Lung microvascular endothelial cell (primary cell): ENCODE results near the gene POLR1H. TPM values are rescaled to one million over a fixed set of nuclear protein-coding genes. Genes with fewer than 3 reads are reported as not detected.

Experiments
- DNase-seq, 2 donors: peaks; one replicate each; pipeline versions ENCODE4 v3.0.0 to v3.0.0-alpha.2; 2010; ENCODE audit warnings: low read depth in 2 of 2
- total RNA-seq: library from RNA; depleted of rRNA; stranded (reverse); fragments of >200 nt; gene quantifications from 2 replicates; pipeline ENCODE4 v1.2.1, GENCODE V29; 2014

The POLR1H gene
- total RNA-seq, 1 donor from 2014 or later, result 31.9 TPM

DNA sequence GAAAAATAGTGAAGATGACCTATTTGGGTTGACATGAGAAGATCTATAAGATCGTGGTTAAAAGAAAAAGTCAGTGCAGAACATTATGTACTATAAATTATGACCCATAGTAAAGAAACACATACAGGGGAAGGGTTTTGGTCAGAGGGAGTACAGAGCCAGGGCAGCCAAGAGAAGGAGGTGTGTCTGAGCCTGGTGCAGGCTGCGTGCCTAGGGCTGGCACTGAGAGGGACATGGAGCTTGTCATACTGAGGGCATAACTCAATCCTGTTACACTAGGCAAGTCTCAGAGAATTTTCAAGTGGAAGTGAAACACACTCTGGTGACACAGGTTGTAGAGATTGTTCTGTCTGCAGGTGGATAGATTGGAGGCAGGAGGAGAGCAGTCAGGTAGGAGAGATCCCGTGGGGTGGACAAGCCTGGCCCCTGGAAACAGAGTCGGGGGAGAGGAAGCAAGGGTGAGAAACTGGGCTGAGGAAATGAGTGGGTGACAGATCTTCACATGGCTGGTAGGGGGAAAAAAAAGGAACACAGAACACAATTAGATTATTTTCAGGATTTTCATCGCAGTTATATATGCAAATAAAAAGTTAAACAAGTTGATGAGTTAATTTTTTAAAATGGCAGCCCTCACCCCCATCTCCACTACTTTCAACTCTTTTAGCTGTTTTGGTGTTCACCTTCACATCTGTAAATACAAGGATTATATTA, 33.0 kb downstream of the POLR1H start:
- DNase-seq, result no peak

DNA sequence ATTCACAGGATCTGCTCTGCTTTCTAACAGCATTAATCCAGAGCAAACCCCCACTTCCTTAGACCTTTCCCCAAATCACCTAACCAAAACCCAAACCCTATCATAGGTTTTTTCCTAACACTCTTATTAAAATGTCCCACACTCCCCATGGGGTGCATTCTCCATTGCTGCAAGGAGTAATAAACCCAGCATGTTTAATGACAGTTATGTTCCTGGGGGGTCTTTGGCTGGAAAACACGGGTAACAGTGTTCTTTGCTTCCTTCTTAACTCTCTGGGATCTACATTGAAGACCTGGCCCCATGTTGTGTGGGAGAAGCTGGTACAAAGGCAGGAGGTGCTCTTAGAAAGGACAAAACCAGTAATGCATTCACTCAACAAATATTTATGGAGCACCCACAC, 35.8 kb downstream of the POLR1H start:
- no peak for DNase-seq

DNA sequence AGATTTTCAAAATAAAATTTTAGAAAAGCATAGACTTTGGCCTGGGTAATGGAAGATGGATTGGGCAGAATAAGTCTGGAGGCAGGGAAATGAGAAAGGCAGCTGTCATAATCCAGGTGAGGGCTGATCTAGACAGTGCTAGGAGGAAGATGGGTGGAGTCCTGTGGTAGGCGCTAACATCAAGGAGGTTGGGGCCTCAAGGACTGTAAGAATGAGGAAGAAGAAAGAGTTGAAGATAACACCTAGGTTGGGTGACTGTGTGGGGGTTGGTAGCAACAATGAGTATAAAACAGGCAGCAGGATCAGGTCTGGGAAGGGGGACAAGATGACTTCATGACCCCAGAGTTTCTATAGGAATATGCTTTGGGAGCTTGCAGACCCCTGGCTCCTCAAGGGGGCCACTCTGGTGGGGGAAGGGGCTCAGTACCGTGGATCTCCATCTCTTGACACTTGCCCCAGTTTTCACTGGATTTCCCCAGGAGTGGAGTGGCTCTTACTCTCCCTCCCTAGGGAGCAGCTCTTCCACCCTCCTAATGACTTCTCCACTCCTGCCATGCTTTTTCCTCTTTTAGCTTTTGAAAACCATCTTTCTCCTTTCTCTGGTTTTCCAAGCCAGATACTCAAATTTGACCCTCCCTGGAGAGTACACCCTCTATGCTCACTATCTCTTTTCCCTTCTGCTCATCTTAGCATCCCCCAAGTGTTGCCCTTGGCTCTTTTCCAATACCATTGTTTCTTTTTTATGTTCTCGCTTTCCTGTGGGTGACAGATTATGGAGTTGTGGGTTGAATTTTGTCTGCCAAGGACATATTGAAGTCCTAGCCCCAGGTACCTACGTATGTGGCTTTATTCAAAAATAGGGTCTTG, 37.1 kb downstream of the POLR1H start:
- no peak for DNase-seq

DNA sequence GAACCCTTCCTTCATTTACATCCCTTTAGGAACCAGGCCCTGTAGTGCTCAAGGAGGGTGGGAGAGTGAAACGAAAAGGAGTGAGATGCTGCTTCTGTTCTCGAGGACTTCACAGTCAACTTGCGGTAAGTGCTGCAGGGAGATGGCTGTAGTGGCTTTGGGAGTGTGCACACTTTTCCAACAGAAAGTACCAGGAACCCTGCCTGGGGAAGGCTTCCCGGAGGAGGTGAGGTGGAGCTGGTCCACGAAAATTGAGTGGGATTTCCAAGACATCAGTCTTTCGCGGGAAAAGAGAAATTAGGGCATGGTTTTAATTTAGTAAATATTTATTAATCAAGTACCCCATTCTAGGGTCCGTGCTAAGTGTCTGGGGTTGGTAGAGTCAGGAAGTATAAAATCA, 39.1 kb downstream of the POLR1H start:
- no peak for DNase-seq

DNA sequence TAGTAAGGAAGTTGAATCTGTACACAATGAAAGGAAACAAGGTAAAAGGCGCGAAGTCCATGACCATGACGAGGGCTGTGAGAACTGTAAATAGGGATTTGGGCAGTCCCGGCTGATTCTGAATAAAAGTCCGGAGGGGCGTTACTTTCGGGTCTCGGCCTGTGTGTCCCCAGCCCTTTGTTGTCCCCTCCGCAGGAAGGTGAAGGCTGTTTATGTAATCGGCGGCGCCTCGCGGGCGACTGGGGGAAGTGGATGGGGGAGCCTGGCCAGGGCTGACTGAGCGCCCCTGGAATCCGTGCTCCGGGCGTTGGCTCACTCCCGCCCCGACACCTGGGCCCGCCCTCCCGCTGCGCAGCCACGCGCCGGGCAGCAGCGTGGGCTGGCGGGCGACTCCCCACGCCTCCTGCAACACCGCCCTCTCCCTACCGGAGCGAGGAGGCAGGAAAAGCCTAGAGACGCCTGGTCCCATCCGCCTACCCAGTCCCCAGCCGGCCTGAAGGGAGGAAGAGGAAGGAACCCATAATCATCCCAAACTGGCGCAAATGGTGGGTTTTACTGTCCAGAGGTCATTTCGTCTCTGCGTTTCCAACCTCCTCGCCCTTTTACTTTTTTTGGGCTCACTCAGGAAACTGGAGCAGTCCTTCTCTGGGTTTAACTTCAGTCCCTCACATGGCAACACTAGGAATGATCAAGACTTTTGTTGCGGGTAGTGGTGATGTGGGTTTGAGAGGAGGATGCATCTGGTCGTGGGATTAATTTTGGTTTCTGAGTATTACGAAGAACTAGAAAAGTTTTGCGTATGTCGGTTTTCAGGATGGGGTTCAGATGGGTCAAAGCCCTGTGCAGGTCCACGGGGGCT, 39.7 kb downstream of the POLR1H start:
- DNase-seq, result no peak

DNA sequence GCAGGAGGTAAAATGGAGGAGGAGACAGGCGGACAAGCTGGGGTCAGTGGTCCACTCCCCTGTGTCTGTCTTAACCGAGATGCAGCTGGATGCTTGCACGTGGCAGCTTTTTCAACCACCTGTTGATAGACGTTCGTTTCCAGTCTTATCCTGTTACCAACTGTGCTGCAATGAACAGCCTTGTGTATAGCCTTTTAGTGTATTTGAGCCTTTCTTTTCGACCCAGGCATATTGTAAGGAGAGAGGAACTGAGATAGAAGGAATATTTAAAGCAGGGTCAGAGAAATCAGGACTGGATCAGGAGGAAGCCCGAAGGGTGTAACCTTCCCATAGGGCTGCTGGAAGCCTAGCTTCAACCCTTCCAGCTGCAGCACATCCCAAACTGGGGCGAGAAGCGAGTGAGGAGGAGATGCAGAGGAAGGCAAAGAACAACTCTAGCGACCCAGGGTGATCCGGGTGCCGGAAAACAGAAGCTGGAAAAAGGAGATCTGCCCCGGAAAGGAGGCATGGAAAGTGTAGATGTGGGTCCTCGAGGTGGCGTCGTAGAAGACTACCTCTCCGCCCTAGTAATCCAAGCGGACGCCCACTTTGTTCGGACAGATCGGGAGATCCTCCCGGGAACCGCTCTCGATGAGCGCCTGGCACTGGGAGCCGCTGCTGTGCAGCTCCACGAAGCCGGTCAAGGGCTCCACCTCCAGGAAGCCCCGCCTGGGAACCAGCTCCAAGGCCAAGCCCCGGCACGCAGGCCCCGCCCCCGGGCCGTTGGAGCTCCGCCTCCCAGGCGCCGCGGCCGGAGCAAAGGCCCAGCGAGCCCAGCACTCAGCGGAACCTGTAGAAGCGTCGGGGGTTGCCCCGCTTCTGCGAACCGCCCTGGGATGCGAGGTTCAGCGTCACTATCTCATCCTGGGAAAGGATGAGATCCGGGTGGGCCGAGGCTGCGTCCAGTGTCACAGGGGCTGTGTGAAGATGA, 40.7 kb downstream of the POLR1H start:
- peak; percentile 83 to 87 for DNase-seq

DNA sequence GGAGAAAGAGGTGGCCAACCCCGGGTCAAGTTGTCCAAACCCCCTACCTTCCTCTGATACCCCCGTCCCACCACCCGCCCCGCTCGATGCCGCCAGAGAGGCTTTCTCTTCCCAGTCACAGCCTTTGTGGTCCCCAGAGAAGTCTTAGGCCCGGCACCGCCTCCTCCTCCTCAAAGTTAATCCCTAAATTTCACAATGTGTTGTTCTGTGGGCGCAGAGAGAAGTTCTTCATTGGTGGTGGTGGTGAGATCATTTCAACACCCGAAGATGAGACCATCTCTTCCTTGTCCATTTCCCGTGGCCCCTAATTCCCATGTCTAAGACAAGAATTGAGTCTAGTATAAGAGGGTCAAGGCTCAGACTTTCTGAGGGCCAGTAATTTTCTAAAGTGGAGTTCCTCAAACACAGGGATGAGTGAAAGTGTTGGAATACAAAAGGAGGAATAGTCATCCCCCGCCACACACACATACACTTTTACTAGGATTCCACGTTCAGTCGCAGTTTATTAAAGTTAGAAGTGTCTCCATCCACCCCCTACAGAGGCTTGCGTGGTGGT, 41.4 kb downstream of the POLR1H start:
- DNase-seq, result no peak

DNA sequence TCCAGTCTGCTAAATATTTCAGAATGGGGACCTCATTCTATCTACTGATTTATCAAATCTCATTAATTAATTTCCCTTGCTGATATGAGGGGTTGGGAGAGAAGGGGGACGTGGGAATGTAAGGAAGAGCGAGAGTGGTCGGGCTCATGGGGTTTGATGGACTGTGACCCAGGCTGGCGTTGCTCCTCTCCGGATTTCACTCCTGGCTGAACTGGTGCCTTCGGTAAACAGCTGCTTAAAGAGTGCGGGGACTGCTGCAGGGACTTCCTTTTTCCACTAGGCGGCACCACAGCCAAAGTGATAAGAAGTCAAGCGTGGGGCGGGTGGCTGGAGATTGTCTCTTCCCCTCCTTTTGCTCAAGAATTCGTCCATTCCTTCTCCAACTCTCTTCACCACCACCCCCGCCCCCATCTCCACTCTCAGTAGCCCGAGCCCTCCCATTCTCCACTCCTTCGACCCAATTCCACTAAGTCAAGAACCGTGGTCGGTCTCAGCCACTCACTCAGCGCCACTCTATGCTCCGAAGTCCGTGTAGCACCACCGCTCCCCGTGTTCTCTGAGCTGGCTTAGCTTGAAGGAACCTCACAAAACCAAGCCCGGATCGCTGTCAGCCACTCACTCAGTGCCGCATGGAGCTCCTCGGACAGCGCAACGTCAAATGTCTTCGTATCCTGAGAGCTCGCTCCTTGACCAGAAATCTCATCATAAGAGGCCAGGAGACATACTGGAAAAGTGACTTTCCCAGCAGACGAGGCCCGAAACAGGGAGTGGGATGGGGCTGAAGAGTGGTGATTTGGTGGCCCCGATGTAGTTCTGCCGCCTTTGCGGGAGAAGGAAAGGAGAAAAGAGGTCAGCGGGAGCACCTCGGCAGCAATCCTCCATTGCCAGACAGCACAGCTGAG, 42.2 kb downstream of the POLR1H start:
- DNase-seq, result peak; percentile 79 to 87

DNA sequence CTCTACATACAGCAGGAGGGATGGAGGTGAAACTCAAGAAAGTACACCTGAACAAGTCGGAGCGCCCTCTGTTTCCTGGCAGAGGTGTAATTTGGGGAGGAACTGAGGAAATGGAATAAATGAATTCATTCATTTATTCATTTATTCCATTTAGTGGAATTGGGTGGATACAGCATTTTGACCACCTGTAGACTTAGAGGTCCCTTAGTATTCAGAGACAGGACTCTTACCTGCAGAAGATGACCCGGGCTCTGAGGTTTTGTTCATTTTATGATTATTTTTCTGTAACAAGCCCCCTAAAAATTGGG, 42.8 kb downstream of the POLR1H start:
- DNase-seq, result no peak

DNA sequence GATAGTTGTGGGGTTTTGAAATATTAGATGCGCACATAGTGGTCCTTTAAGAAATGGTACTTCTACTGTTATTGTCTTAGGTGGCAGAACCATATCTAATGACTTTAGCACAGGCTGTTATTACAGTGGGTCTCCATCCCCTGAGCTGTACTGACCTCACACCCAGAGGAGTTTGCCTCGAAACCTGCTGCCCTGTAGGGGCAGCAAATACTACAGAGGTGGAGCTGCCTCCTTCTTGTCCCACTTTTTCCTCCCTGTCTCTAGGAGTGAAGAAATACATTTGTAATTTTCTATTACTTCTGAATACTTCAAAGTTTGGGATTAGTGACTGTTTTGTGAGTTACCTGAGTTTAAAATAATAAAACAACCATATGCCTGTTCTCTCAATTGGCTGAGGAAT, 43.6 kb downstream of the POLR1H start:
- no peak for DNase-seq

DNA sequence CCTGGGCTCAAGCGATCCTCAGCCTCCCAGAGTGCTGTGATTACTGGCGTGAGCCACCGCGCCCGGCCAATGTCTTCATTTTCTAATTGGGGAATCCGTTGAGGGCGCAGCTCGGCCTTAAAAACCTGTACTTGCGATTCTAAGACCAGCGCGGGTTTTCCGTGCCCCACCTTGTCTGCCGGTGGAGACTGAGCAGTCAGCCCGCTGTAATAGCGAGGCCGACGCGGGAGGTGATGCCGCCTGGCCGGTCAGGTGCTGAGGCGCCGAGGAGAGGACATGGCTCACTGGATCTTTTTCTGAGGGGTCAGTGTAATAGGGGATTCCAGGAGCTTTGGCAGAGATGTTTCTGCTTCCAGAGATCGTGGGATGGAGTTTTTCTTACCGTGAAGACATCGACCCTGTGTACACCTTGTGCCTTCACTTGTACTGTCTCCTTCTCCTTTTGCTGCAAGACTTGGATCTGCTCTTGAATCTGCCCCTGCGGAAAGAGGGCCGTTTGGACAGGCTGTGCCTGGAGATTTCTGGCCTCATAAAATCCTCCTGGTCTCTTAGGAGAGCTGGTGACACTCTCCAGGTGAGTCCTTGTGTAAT, 50.3 kb downstream of the POLR1H start:
- no peak for DNase-seq

DNA sequence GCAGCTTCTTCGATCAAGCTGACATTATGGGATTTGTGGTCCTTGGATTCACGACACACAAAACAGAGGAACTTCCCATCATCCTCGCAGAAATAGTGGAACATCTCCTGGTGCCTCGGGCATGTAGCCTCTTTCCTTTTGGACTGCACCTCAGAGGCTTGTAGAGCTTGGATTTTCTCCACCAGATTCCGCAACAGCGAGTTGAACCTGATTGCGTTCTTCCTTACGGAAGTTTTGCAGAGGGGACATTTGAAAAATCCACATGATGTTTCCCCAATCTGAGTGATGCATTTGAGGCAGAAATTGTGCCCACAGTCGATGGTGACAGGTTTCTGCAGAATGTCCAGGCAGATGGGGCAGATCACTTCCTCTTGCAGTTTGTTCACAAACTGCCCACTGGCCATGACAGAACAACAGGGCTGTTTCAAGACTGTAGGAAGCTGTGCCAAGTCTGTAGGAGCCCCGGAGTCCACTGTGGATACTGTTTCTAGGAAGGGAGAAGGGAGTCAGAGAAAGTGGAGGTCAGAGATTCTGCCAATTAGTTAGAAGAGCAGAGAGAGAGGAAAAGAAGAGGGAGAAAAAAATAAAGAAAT, 51.4 kb downstream of the POLR1H start:
- DNase-seq, result no peak

DNA sequence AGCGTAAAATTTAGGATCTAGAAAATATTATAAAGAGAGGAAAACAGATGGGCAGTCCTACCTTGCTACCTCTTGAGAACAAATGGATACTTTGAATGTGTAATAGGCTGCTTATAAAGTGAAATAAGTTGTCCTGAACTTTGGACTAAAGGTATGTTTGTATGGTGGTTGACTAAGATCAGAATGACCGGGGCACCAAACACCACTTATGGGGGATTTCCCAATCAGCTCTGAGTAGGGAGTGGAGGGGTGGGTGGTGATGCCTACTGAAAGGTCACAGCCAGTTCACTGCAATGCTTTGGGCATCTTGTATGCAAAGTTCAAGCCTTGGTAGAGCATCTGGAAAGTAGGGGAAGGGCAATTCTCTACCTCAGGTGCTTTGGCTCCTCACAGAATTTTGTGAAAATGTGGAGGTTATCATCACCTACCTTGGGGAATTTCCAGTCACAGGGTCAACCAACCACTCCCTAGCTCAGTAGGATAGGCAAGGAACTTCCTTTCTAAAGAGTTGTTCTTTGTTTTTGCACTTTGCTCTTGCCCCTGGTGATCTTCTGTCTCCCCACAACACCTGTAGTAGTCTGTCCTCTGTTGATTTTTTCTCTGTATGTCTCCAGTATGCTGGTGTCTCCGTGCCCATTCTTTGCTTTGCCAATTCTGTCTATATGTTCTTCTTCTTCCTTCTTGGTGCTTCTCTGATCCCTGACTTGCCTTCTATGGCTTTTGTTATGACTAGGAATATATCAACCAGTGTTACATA, 52.1 kb downstream of the POLR1H start, which contains the start of gene TRIM31:
TSS of gene TRIM31 (minus strand) at position 88 of the 757 bp plus-strand sequence. CDS start 285 bp downstream, outside the sequence.
- no peak for DNase-seq

DNA sequence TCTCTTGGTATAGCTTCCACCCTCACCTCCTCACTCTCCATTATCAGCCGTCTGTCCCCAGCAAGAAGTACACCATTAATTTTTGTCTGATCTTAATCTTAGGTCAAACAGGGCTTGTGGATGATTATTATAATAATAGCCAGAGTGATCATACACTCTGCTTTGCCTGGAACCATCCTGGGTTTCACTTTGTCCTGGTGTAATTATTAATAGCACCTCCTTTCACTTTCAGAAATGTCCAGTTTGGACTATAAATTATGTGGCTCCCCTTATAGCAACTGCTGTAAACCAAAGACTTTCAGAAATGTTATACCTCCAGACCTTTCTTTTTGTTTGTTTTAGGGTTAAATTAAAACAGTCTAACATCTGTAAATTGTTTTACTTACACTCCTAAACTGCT, 52.8 kb downstream of the POLR1H start:
- DNase-seq, result no peak
